ENCODE measurements around the gene TTC4.

DNA sequence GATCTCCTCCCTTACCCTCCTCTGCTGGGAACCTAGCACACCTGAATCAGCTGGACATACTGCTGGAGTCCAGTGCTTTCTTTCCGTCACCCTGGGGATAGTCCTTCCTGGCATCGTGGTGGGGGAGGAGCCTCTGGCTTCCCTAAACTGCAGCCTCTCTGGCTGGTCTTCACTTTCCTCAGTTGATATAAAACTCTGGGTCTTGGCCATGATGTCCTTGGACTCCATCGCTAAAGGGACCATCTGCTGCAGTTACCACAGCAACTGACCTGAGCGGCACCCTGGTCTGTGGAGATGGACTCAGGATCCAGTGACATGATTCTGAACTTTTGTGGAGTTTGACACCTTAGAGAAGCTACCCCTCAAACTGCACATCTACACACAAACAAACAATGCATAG, 25.9 kb downstream of the TTC4 start:
- TF ChIP-seq, protein P1, sequence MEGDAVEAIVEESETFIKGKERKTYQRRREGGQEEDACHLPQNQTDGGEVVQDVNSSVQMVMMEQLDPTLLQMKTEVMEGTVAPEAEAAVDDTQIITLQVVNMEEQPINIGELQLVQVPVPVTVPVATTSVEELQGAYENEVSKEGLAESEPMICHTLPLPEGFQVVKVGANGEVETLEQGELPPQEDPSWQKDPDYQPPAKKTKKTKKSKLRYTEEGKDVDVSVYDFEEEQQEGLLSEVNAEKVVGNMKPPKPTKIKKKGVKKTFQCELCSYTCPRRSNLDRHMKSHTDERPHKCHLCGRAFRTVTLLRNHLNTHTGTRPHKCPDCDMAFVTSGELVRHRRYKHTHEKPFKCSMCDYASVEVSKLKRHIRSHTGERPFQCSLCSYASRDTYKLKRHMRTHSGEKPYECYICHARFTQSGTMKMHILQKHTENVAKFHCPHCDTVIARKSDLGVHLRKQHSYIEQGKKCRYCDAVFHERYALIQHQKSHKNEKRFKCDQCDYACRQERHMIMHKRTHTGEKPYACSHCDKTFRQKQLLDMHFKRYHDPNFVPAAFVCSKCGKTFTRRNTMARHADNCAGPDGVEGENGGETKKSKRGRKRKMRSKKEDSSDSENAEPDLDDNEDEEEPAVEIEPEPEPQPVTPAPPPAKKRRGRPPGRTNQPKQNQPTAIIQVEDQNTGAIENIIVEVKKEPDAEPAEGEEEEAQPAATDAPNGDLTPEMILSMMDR (conservative IDR thresholded peaks at IDR 0.05; ENCODE audit: low read length) = no peak
- TF ChIP-seq EZH2phosphoT487 (IDR thresholded peaks at IDR 0.05; ENCODE audit: borderline replicate concordance) = no peak

Data from Loucy (cell line).